Calu3 (cell line): ENCODE data around the gene FHAD1. TPM values are rescaled to one million over a fixed set of nuclear protein-coding genes. Genes with fewer than 3 reads are reported as not detected.

Experiments used
- BruUV-seq: library from RNA; stranded (reverse); fragments of 400-500 nt; replicated peaks from 2 replicates; lab custom pipeline; 2021; lab: Mats Ljungman, UMichigan
- CTCF ChIA-PET: fragments of 300-600 bp; sonication (Branson Sonifier 250); formaldehyde crosslinking; loops from one replicate; lab custom pipeline; 2022; ENCODE audit warnings: antibody characterized with exemption; lab: Charles Lee
- DNase-seq: peaks from one replicate; pipeline ENCODE4 v3.0.0; 2022
- H3K27ac Mint-ChIP-seq: one replicate; pipeline ENCODE4 v1.8.0; 2022; ENCODE audit warnings: mixed read lengths; ENCODE audit not compliant: unreplicated experiment
- H3K27me3 Mint-ChIP-seq: one replicate; pipeline ENCODE4 v1.8.0; 2022; ENCODE audit warnings: mixed read lengths; ENCODE audit not compliant: unreplicated experiment
- H3K36me3 Mint-ChIP-seq: one replicate; pipeline ENCODE4 v1.8.0; 2022; ENCODE audit warnings: mild to moderate bottlenecking, moderate library complexity, mixed read lengths; ENCODE audit not compliant: insufficient read depth, unreplicated experiment
- H3K4me1 Mint-ChIP-seq: one replicate; pipeline ENCODE4 v1.8.0; 2022; ENCODE audit warnings: mild to moderate bottlenecking, low read depth, mixed read lengths; ENCODE audit not compliant: unreplicated experiment
- H3K4me3 Mint-ChIP-seq: one replicate; pipeline ENCODE4 v1.8.0; 2022; ENCODE audit warnings: mild to moderate bottlenecking, low read depth, moderate library complexity, mixed read lengths; ENCODE audit not compliant: unreplicated experiment
- H3K9me3 Mint-ChIP-seq: one replicate; pipeline ENCODE4 v1.8.0; 2022; ENCODE audit warnings: low read depth, mixed read lengths; ENCODE audit not compliant: unreplicated experiment
- CTCF ChIP-seq: fragments of 200-600 bp; IDR thresholded peaks from one replicate; pipeline ENCODE4 v1.8.0; 2022; ENCODE audit warnings: antibody characterized with exemption; ENCODE audit not compliant: unreplicated experiment
- intact Hi-C: fragments of 100-400 bp; cut with micrococcal nuclease; formaldehyde crosslinking; loops from one replicate; pipeline ENCODE4 v1.10.0; 2022; ENCODE audit not compliant: unreplicated experiment
- total RNA-seq: library from RNA; stranded (reverse); gene quantifications from 2 replicates; pipeline ENCODE4 v1.2.3, GENCODE V29; 2022

Gene FHAD1
- total RNA-seq, 1 experiment from 2014 or later: 2.7 TPM

- H3K4me1 Mint-ChIP-seq: no peaks in the 10 kb centered on the region
- H3K27ac Mint-ChIP-seq: no peak overlapping the region
- H3K36me3 Mint-ChIP-seq: no peaks in the 10 kb centered on the region
- intact Hi-C loops: no loop called here
- no peaks in the 10 kb centered on the region for H3K27me3 Mint-ChIP-seq
- no peak for DNase-seq
- no peak overlapping the region for H3K4me3 Mint-ChIP-seq
- BruUV-seq: no TSS peak
- no peak for TF ChIP-seq CTCF
- CTCF ChIA-PET: no interaction called here
- H3K9me3 Mint-ChIP-seq: no peaks in the 10 kb centered on the region
Observed at GRCh38 chr1:15275921-15276683, 29.1 kb downstream of the FHAD1 start.

GRCh38 chr1:15276691-15277446, 29.8 kb downstream of the FHAD1 start:
- DNase-seq: no peak
- Mint-ChIP-seq H3K9me3 (no peaks in the 10 kb centered on the region), H3K27me3 (no peaks in the 10 kb centered on the region), H3K27ac (no peak overlapping the region), H3K36me3 (no peaks in the 10 kb centered on the region), H3K4me3 (no peak overlapping the region), H3K4me1 (no peaks in the 10 kb centered on the region)
- CTCF ChIA-PET: no interaction called here
- no TSS peak for BruUV-seq
- no peak for TF ChIP-seq CTCF
- intact Hi-C loops: no loop called here

GRCh38 chr1:15277447-15277838, 30.4 kb downstream of the FHAD1 start:
- H3K9me3 Mint-ChIP-seq: no peaks in the 10 kb centered on the region
- H3K36me3 Mint-ChIP-seq: no peaks in the 10 kb centered on the region
- no peak for DNase-seq
- no peak overlapping the region for H3K27ac Mint-ChIP-seq
- H3K4me1 Mint-ChIP-seq: no peaks in the 10 kb centered on the region
- no peak overlapping the region for H3K4me3 Mint-ChIP-seq
- CTCF ChIA-PET: no interaction called here
- intact Hi-C loops: no loop called here
- H3K27me3 Mint-ChIP-seq: no peaks in the 10 kb centered on the region
- no TSS peak for BruUV-seq
- TF ChIP-seq CTCF: no peak

GRCh38 chr1:15277933-15278332, 30.9 kb downstream of the FHAD1 start:
- H3K4me3 Mint-ChIP-seq: no peak overlapping the region
- no peaks in the 10 kb centered on the region for H3K9me3 Mint-ChIP-seq
- BruUV-seq: no TSS peak
- no peak overlapping the region for H3K27ac Mint-ChIP-seq
- H3K4me1 Mint-ChIP-seq: no peaks in the 10 kb centered on the region
- TF ChIP-seq CTCF: no peak
- DNase-seq: no peak
- intact Hi-C loops: no loop called here
- CTCF ChIA-PET: no interaction called here
- no peaks in the 10 kb centered on the region for H3K36me3 Mint-ChIP-seq
- no peaks in the 10 kb centered on the region for H3K27me3 Mint-ChIP-seq
